A549 treated with Hydrocortisone at 1 μM for 4 hours (cell line): ENCODE data around the gene CLDN6. TPM values are rescaled to one million over a fixed set of nuclear protein-coding genes. Genes with fewer than 3 reads are reported as not detected.

Source experiments
- total RNA-seq: library from RNA; stranded (reverse); fragments of 200-300 nt; extraction: Qiagen RNA extraction; gene quantifications from 5 replicates; pipeline ENCODE4 v1.2.3, GENCODE V29; 2022

CLDN6 gene, protein sequence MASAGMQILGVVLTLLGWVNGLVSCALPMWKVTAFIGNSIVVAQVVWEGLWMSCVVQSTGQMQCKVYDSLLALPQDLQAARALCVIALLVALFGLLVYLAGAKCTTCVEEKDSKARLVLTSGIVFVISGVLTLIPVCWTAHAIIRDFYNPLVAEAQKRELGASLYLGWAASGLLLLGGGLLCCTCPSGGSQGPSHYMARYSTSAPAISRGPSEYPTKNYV
- 0.25 to 0.44 TPM (median 0.39 TPM) in 5 replicates for total RNA-seq

GRCh38 chr16:3017794-3018506 lies at the start of gene CLDN6:
TSS of gene CLDN6 (minus strand) at chr16:3018183. CDS start at chr16:3016021, 2,162 bp downstream.

GRCh38 chr16:3065069-3065741 lies 47.2 kb upstream of the CLDN6 start, which contains the start of gene IL32:
TSS of gene IL32 (plus strand) at chr16:3065640. CDS start at chr16:3065812, 172 bp downstream.

GRCh38 chr16:3045758-3046640 lies 28.0 kb upstream of the CLDN6 start, which contains the start of gene MMP25:
TSS of gene MMP25 (plus strand) at chr16:3046561. CDS start at chr16:3046918, 357 bp downstream.

DNA sequence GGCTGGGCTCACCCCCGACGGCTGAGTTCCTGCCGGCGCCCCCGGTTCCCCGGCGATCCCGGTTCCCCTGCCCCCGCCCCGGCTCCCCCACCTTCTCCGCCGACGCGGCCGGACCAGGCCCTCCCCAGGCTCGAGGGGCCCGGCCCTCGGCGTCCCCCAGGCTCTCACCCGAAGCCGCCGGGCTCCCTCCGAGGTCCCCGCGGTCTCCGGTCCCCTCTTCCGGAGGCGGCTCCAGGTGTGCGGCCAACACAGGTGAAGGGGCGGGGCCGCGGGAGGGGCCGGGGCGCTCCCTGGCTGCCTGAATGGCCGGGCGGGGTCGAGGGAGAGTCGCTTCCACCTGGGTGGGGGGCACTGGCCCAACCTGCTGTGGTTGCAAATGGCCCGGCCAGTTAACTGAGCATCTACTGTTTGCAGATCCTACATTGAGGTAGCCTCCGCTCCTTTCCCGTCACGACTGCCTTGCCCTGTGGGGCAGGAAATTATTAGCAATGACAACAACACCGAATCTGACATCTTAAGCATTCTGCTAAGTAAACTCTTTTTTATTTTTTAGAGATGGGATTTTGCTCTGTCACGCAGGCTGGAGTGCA lies 18.8 kb upstream of the CLDN6 start, which contains the start of gene BICDL2:
BICDL2 (minus strand) TSS at position 219 of the 590 bp plus-strand sequence. CDS start 1,448 bp downstream, outside the sequence.

GRCh38 chr16:3023669-3024478 lies 5.9 kb upstream of the CLDN6 start, which contains the start of the genes HCFC1R1 and THOC6:
TSS of gene HCFC1R1 (minus strand) at chr16:3023942. CDS start at chr16:3023941, 1 bp downstream.
TSS of gene THOC6 (plus strand) at chr16:3024035. CDS start at chr16:3024327, 292 bp downstream.

GRCh38 chr16:3020247-3020603 lies 2.2 kb upstream of the CLDN6 start, which contains the start of gene TNFRSF12A:
TSS of gene TNFRSF12A (plus strand) at chr16:3020368. CDS start at chr16:3020398, 30 bp downstream.

DNA sequence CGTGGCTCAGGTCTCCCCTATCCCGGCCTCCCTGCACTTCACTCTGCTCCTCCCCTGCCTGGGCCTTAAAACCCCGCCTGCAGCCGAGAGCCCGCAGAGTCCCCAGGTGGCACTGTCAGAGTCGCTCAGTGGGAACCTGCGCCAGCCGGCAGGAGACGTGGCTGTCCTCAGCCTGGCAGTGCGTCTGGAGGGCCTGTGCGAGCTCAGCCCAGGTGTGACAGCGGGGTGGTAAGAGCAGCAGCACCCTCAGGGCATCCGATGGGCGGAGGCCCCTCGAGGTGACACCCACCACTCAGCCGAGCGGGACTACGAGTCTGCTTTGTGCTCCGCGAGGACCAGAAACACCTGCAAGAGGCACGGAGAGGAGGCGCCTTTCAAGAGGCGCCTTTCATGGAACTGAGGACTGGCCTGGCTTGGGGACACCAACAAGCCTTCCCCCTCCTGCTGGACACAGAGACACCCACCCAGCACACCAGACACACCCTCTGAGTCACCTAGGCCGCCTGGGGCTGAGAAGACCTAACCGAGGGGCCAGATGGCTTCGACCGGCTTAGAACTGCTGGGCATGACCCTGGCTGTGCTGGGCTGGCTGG lies 5.1 kb downstream of the CLDN6 start, which contains the start of gene CLDN9:
CLDN9 (plus strand) TSS at position 96 of the 593 bp plus-strand sequence; CDS start at position 536, 440 bp downstream.

GRCh38 chr16:2980227-2981176 lies 37.5 kb downstream of the CLDN6 start, which contains the start of gene PKMYT1:
TSS of gene PKMYT1 (minus strand) at chr16:2980446. CDS start at chr16:2979657, 789 bp downstream.

DNA sequence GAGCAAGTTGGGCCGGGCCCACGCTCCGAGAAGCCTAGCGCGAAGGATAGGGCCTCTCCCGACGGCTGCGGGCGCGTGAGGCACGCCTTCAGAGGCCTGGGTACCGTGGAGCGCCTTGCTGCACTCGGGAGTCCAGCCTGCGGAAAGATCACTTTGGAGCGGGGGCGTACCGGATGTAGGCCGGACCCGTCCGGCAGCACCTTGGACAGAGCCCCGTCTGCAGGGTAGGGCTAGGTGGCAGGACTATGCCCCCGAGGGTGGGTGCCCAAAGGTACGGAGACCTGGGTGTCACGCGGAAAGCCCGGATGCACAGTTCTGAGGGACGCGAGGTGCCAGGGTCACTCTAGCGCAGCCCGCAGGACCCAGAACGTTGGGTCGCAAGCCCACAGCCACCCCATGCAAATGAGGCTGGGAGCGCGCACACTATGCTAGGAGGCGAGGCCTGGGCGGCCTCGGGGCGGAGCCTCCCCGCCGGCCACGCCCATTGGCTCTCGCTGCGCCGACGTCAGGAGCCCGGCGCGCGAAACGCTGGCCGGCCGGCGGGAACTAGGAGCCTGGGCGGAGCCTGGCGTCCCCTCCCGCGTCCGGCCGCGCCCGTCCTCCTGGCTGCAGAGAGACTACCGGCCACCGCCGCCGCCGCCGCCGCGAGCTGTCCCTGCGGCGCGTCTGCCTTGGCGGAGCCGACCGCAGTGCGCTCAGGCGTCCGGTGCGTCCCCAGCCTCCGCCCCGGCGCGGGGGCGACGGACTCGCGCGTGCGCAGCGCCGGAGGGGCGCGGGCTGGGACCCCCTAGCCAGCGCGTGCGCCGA lies 49.0 kb downstream of the CLDN6 start, which contains the start of gene PAQR4:
PAQR4 (plus strand) TSS at position 611 of the 807 bp plus-strand sequence. CDS start 327 bp downstream, outside the sequence.

Other genes starting within 250 kb of the CLDN6 start
- gene ELOB, start 240.9 kb downstream of the CLDN6 start, total RNA-seq, result 397 to 574 TPM (median 505 TPM) in 5 replicates
- not detected in 5 replicates for gene PRSS33, start 230.6 kb downstream of the CLDN6 start, total RNA-seq
- gene PRSS41, start 219.7 kb downstream of the CLDN6 start, total RNA-seq, result not detected in 5 replicates
- gene PRSS21, start 200.9 kb downstream of the CLDN6 start, total RNA-seq, result 0.16 to 0.32 TPM (median 0.20 TPM) in 3 of 5 replicates, not detected in the others
- 0.49 to 0.73 TPM (median 0.59 TPM) in 5 replicates for gene ZG16B, start 187.9 kb downstream of the CLDN6 start, total RNA-seq
- 0.84 to 1.2 TPM (median 0.97 TPM) in 5 replicates for gene PRSS22, start 160.0 kb downstream of the CLDN6 start, total RNA-seq
- gene FLYWCH2, start 135.0 kb downstream of the CLDN6 start, total RNA-seq, result 44.0 to 53.5 TPM (median 50.4 TPM) in 5 replicates
- gene FLYWCH1, start 106.3 kb downstream of the CLDN6 start, total RNA-seq, result 20.6 to 26.1 TPM (median 25.1 TPM) in 5 replicates
- 1.4 to 2.5 TPM (median 1.9 TPM) in 5 replicates for gene KREMEN2, start 53.9 kb downstream of the CLDN6 start, total RNA-seq
- gene PAQR4, start 48.8 kb downstream of the CLDN6 start, total RNA-seq, result 35.2 to 44.7 TPM (median 43.1 TPM) in 5 replicates
- 64.8 to 93.9 TPM (median 88.9 TPM) in 5 replicates for gene PKMYT1, start 37.7 kb downstream of the CLDN6 start, total RNA-seq
- 0.33 to 0.55 TPM (median 0.47 TPM) in 5 replicates for gene CLDN9, start 5.3 kb downstream of the CLDN6 start, total RNA-seq
- gene TNFRSF12A, start 2.2 kb upstream of the CLDN6 start, total RNA-seq, result 375 to 617 TPM (median 546 TPM) in 5 replicates
- 159 to 256 TPM (median 229 TPM) in 5 replicates for gene HCFC1R1, start 5.8 kb upstream of the CLDN6 start, total RNA-seq
- gene THOC6, start 5.9 kb upstream of the CLDN6 start, total RNA-seq, result 27.8 to 35.7 TPM (median 33.0 TPM) in 5 replicates
- gene BICDL2, start 18.8 kb upstream of the CLDN6 start, total RNA-seq, result not detected in 5 replicates
- 0.86 to 1.2 TPM (median 0.90 TPM) in 5 replicates for gene MMP25, start 28.4 kb upstream of the CLDN6 start, total RNA-seq
- gene IL32, start 47.5 kb upstream of the CLDN6 start, total RNA-seq, result 21.6 to 38.9 TPM (median 24.5 TPM) in 5 replicates
- gene ZSCAN10, start 81.1 kb upstream of the CLDN6 start, total RNA-seq, result not detected in 5 replicates
- 13.0 to 14.7 TPM (median 14.4 TPM) in 5 replicates for gene ZNF205, start 94.4 kb upstream of the CLDN6 start, total RNA-seq
- 9.7 to 12.0 TPM (median 11.8 TPM) in 5 replicates for gene ZNF213, start 116.8 kb upstream of the CLDN6 start, total RNA-seq
- 0.15 to 0.44 TPM (median 0.31 TPM) in 5 replicates for gene OR1F1, start 170.0 kb upstream of the CLDN6 start, total RNA-seq
- gene ZNF200, start 217.0 kb upstream of the CLDN6 start, total RNA-seq, result 7.8 to 9.8 TPM (median 8.3 TPM) in 5 replicates
- gene MEFV, start 238.4 kb upstream of the CLDN6 start, total RNA-seq, result 0.02 to 0.09 TPM (median 0.03 TPM) in 3 of 5 replicates, not detected in the others